ENCODE results near the gene WDR82. TPM values are rescaled to one million over a fixed set of nuclear protein-coding genes. Genes with fewer than 3 reads are reported as not detected.

WDR82 gene
- total and polyA plus RNA-seq, 12 donors, result 19.3 to 78.4 (median 69.4) TPM

- Histone ChIP-seq H3K27ac (peak overlapping the region; percentile 24 to 96 (median 92)), H3K27me3 (no peaks in the 10 kb centered on the region), H3K4me3 (peak overlapping the region in 9 of 10 donors; percentile 18 to 50 (median 41)), H3K4me1 (peaks cover 25 to 74% (median 60%) of the 10 kb centered on the region in 9 donors), H3K9me3 (no peaks in the 10 kb centered on the region), H3K36me3 (peaks cover 0 to 58% (median 32%) of the 10 kb centered on the region in 9 donors)
- ATAC-seq (peak; percentile 1 to 55 (median 28)), DNase-seq (peak in 1 of 2 donors; percentile 69)
- intact Hi-C loops (cut with DNase I), result loop anchor here in 7 of 10 donors (5.0 to 10.0 kb wide), 7 partner anchors 38 to 220 kb away; partner anchors contain the start of genes WDR82 (in 5 of the 7), GLYCTK (in 1 of the 7), NISCH (in 1 of the 7) and TNNC1 (in 1 of the 7)
- 59 to 73% methylated on average over 15 of the region's 15 CpGs for WGBS, 2 donors
- peak in 5 of 9 donors; percentile 16 to 43 (median 29) for TF ChIP-seq CTCF (IDR thresholded peaks at IDR 0.05)
These were observed 43.7 kb downstream of the WDR82 start for GRCh38 chr3:52234516-52235447.

- Histone ChIP-seq H3K4me3 (peak overlapping the region in 8 of 10 donors; percentile 19 to 50 (median 42)), H3K27ac (peak overlapping the region; percentile 24 to 96 (median 92)), H3K4me1 (peaks cover 25 to 71% (median 57%) of the 10 kb centered on the region in 9 donors), H3K36me3 (peaks cover 0 to 67% (median 40%) of the 10 kb centered on the region in 9 donors), H3K9me3 (no peaks in the 10 kb centered on the region), H3K27me3 (no peaks in the 10 kb centered on the region)
- intact Hi-C loops (cut with DNase I), result loop anchor here in 4 of 10 donors (2.0 to 10.0 kb wide), 6 partner anchors 43 to 221 kb away; partner anchors contain the start of genes NISCH (in 1 of the 4), TNNC1 (in 1 of the 4) and WDR82 (in 1 of the 4)
- 44 to 69% methylated on average over 3 of the region's 3 CpGs for WGBS, 2 donors
- DNase-seq (peak in 1 of 2 donors; percentile 73), ATAC-seq (peak in 7 of 8 donors; percentile 4 to 49 (median 20))
- no peak for TF ChIP-seq CTCF (IDR thresholded peaks at IDR 0.05)
These were observed 44.5 kb downstream of the WDR82 start for GRCh38 chr3:52233968-52234367.

DNA sequence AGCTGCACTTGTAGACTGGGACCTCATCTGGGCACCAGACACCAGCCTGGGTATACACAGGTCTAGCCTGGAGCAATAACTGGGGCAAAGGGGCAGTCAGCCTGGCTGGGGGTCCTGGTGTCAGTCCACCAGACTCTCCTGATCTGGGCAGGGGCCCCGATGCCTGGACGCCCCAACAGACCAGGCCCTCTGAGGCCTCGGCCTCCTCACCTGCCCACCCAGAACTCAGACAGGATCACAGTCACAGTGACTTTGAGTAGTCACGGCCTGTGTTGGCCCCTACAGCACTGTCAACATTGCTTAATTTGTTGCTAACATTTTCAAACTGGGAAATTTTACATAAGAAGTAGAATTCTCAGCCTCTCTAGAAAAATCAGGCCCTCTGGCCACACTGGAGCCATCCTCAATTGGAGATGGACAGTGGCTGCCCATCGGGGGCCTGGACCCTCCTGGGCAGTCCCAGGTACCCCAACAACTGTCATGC lies 45.3 kb downstream of the WDR82 start:
- ATAC-seq, result no peak
- Histone ChIP-seq H3K36me3 (peaks cover 0 to 75% (median 48%) of the 10 kb centered on the region in 9 donors), H3K9me3 (no peaks in the 10 kb centered on the region), H3K27me3 (no peaks in the 10 kb centered on the region), H3K4me1 (peaks cover 25 to 65% (median 54%) of the 10 kb centered on the region in 9 donors), H3K4me3 (peak overlapping the region in 7 of 10 donors; percentile 25 to 49 (median 38)), H3K27ac (peak overlapping the region in 9 of 10 donors; percentile 44 to 96 (median 93))
- DNase-seq, result no peak
- intact Hi-C loops (cut with DNase I), result loop anchor here in 4 of 10 donors (2.0 to 10.0 kb wide), 6 partner anchors 44 to 222 kb away; partner anchors contain the start of genes NISCH (in 1 of the 4), TNNC1 (in 1 of the 4) and WDR82 (in 1 of the 4)
- no peak for TF ChIP-seq CTCF (IDR thresholded peaks at IDR 0.05)
- WGBS, 2 donors, result 89 to 91% methylated on average over 5 of the region's 5 CpGs

Data from heart right ventricle (tissue), 16 donors.